ENCODE results near the gene SEC14L6.

Gene SEC14L6

GRCh38 chr22:30492144-30492543 is 54.4 kb downstream of the SEC14L6 start:
- DNase-seq (ENCODE audit: low spot score), result no peak

- DNase-seq (ENCODE audit: low spot score), result no peak
These were observed 55.2 kb downstream of the SEC14L6 start for GRCh38 chr22:30491381-30491780.

- DNase-seq (ENCODE audit: low spot score), result no peak
These were observed 56.1 kb downstream of the SEC14L6 start for GRCh38 chr22:30490399-30490798.

GRCh38 chr22:30488121-30488520 is 58.4 kb downstream of the SEC14L6 start:
- no peak for DNase-seq (ENCODE audit: low spot score)

- no peak for DNase-seq (ENCODE audit: low spot score)
These were observed 59.9 kb downstream of the SEC14L6 start for GRCh38 chr22:30486661-30487115.

- DNase-seq (ENCODE audit: low spot score), result no peak
These were observed 60.4 kb downstream of the SEC14L6 start for GRCh38 chr22:30486118-30486517.

- peak; percentile 92 for DNase-seq (ENCODE audit: low spot score)
These were observed 61.1 kb downstream of the SEC14L6 start for GRCh38 chr22:30485362-30485988.

GRCh38 chr22:30483169-30483568 is 63.4 kb downstream of the SEC14L6 start:
- DNase-seq (ENCODE audit: low spot score), result peak; percentile 51

- DNase-seq (ENCODE audit: low spot score), result no peak
These were observed 64.8 kb downstream of the SEC14L6 start for GRCh38 chr22:30481711-30482110.

GRCh38 chr22:30479981-30480380 is 66.6 kb downstream of the SEC14L6 start:
- DNase-seq (ENCODE audit: low spot score), result no peak

GRCh38 chr22:30474683-30475424 is 71.7 kb downstream of the SEC14L6 start:
- no peak for DNase-seq (ENCODE audit: low spot score)

GRCh38 chr22:30474121-30474520 is 72.4 kb downstream of the SEC14L6 start:
- no peak for DNase-seq (ENCODE audit: low spot score)

GRCh38 chr22:30472994-30473720 is 73.4 kb downstream of the SEC14L6 start:
- DNase-seq (ENCODE audit: low spot score), result no peak
